A673 (cell line): ENCODE measurements around the gene DIMT1. TPM values are rescaled to one million over a fixed set of nuclear protein-coding genes. Genes with fewer than 3 reads are reported as not detected.

ENCODE experiments used
- BruUV-seq: library from RNA; stranded (reverse); fragments of 400-500 nt; replicated peaks from 2 replicates; lab custom pipeline; 2021; lab: Mats Ljungman, UMichigan
- CTCF ChIA-PET: fragments of 300-600 bp; sonication (Branson Sonifier 250); formaldehyde crosslinking; loops from one replicate; lab custom pipeline; 2022; ENCODE audit warnings: antibody characterized with exemption; lab: Charles Lee
- POLR2A ChIA-PET: fragments of 300-600 bp; sonication (Branson Sonifier 250); formaldehyde crosslinking; loops from one replicate; lab custom pipeline; 2022; ENCODE audit warnings: antibody characterized with exemption; ENCODE audit not compliant: low non-redundant PET; lab: Charles Lee
- DNase-seq: peaks from one replicate; pipeline ENCODE4 v3.0.0-alpha.2; 2015; ENCODE audit warnings: low spot score
- H3K27ac ChIP-seq: fragments of 200-600 bp; sonication (generic); 2 replicates; pipeline ENCODE4 v1.5.1; 2016; ENCODE audit warnings: mixed run types, low read depth, mild to moderate bottlenecking, mixed read lengths, antibody characterized with exemption, low read length; ENCODE audit not compliant: poor library complexity, severe bottlenecking
- H3K27me3 ChIP-seq: fragments of 200-600 bp; sonication (generic); replicated peaks from 2 replicates; pipeline ENCODE4 v1.6.1; 2017; ENCODE audit warnings: mixed run types, low read depth, mild to moderate bottlenecking, mixed read lengths, antibody characterized with exemption, low read length; ENCODE audit not compliant: insufficient read depth, poor library complexity
- H3K36me3 ChIP-seq: fragments of 200-600 bp; sonication (generic); 2 replicates; pipeline ENCODE4 v1.6.1; 2016; ENCODE audit warnings: mixed run types, mild to moderate bottlenecking, mixed read lengths, antibody characterized with exemption, low read length; ENCODE audit not compliant: insufficient read depth, poor library complexity, severe bottlenecking
- H3K4me1 ChIP-seq: fragments of 200-600 bp; sonication (generic); 2 replicates; pipeline ENCODE4 v1.6.1; 2017; ENCODE audit warnings: mixed run types, mild to moderate bottlenecking, mixed read lengths, antibody characterized with exemption, low read length; ENCODE audit not compliant: insufficient read depth, poor library complexity, severe bottlenecking
- H3K4me3 ChIP-seq: fragments of 200-600 bp; sonication (generic); 2 replicates; pipeline ENCODE4 v1.5.1; 2016; ENCODE audit warnings: low read depth, mixed run types, mild to moderate bottlenecking, mixed read lengths, low read length; ENCODE audit not compliant: poor library complexity, severe bottlenecking
- H3K9me3 ChIP-seq: fragments of 200-600 bp; sonication (generic); 2 replicates; pipeline ENCODE4 v1.6.1; 2016; ENCODE audit warnings: mixed run types, low read depth, mild to moderate bottlenecking, mixed read lengths, antibody characterized with exemption, low read length; ENCODE audit not compliant: poor library complexity, severe bottlenecking
- EZH2 ChIP-seq: fragments of 200-600 bp; sonication (generic); IDR thresholded peaks from 2 replicates; pipeline ENCODE4 v1.6.1; 2017; ENCODE audit warnings: borderline replicate concordance, low read depth, mild to moderate bottlenecking, mixed read lengths, antibody characterized with exemption, low read length; ENCODE audit not compliant: poor library complexity, severe bottlenecking
- intact Hi-C: fragments of 100-400 bp; cut with micrococcal nuclease; formaldehyde crosslinking; loops from one replicate; pipeline ENCODE4 v1.10.0; 2022; ENCODE audit not compliant: unreplicated experiment
- total RNA-seq: library from RNA; stranded (reverse); gene quantifications from 2 replicates; pipeline ENCODE4 v1.2.3, GENCODE V29; 2021
- TF ChIP-seq, protein P1 (sequence below): fragments of 300-800, 200-600 bp; sonication (generic); conservative IDR thresholded peaks from 2 replicates; pipeline ENCODE4 v1.5.1; 2017; ENCODE audit warnings: low read depth, mild to moderate bottlenecking, antibody characterized with exemption, low read length, moderate library complexity, mixed read lengths

The DIMT1 gene
- total RNA-seq, 1 experiment from 2014 or later = 55.1 TPM

DNA sequence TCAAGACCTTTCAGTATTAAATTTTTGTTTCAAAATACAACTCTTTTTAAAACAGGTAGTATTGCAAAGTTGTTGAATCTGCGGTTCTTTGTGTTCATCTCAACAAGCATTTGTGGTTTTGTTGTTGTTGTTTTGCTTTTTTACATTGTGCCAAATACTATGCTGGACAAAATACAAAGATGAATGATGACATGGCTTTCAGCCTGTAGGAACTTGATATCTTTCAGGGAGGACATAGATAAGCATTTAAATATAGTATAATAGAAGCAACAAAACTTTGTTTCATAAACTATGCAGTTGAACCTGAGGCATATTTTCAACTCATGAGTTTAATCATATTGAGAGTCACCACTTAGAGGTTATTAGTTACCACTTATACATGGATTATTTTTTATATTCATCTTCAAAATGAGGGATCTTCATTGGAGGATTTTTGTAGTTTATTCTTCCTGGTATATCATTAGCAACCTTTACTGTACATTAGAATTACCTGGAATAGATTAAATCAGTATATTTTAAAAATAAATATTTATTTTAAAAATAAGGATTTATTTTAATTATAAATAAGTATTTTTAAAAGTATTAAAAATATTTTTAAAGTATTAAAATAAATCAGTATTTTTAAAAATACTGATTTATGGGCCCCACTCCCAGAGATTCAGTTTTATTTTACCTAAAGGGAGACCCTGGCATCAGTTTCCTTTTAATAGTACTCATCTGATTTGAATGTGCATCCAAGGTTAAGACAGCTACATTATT lies 54.8 kb downstream of the DIMT1 start:
- no peak for TF ChIP-seq EZH2
- no TSS peak for BruUV-seq
- Histone ChIP-seq H3K27ac (no peak overlapping the region), H3K9me3 (no peaks in the 10 kb centered on the region), H3K27me3 (no peaks in the 10 kb centered on the region), H3K36me3 (peaks cover 28% of the 10 kb centered on the region), H3K4me1 (no peaks in the 10 kb centered on the region), H3K4me3 (no peak overlapping the region)
- no peak for DNase-seq
- ChIA-PET POLR2A (no interaction called here), CTCF (no interaction called here)
- intact Hi-C loops = loop anchor here (5.0 kb wide), 1 partner anchor 122 kb away; no protein-coding TSS in a partner anchor

DNA sequence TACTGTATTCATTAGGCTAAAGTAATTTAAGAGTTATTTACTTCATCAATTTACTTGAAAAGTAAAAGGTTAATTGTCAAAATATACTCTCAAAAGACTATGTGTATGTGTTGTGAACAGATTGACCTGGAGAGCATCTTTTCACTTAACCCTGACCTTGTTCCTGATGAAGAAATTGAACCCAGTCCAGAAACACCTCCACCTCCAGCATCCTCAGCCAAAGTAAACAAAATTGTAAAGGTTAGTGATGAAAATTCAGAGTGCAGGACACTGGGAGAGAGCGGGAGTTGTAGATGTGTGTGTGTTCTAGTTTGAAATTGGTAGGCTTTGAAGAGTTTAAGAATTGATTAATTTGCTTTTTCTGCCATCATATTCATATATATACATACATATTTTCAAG lies 55.8 kb downstream of the DIMT1 start:
- no peaks in the 10 kb centered on the region for H3K9me3 ChIP-seq
- ChIA-PET POLR2A (no interaction called here), CTCF (no interaction called here)
- intact Hi-C loops = loop anchor here (5.0 kb wide), 1 partner anchor 121 kb away; no protein-coding TSS in a partner anchor
- no peaks in the 10 kb centered on the region for H3K4me1 ChIP-seq
- no peaks in the 10 kb centered on the region for H3K27me3 ChIP-seq
- no peak for TF ChIP-seq EZH2
- TF ChIP-seq, protein P1, sequence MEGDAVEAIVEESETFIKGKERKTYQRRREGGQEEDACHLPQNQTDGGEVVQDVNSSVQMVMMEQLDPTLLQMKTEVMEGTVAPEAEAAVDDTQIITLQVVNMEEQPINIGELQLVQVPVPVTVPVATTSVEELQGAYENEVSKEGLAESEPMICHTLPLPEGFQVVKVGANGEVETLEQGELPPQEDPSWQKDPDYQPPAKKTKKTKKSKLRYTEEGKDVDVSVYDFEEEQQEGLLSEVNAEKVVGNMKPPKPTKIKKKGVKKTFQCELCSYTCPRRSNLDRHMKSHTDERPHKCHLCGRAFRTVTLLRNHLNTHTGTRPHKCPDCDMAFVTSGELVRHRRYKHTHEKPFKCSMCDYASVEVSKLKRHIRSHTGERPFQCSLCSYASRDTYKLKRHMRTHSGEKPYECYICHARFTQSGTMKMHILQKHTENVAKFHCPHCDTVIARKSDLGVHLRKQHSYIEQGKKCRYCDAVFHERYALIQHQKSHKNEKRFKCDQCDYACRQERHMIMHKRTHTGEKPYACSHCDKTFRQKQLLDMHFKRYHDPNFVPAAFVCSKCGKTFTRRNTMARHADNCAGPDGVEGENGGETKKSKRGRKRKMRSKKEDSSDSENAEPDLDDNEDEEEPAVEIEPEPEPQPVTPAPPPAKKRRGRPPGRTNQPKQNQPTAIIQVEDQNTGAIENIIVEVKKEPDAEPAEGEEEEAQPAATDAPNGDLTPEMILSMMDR = no peak
- H3K27ac ChIP-seq = no peak overlapping the region
- DNase-seq = no peak
- H3K4me3 ChIP-seq = no peak overlapping the region
- no TSS peak for BruUV-seq
- H3K36me3 ChIP-seq = peaks cover 19% of the 10 kb centered on the region

- intact Hi-C loops = loop anchor here (5.0 kb wide), 1 partner anchor 119 kb away; no protein-coding TSS in a partner anchor
- ChIA-PET POLR2A (no interaction called here), CTCF (no interaction called here)
- no peaks in the 10 kb centered on the region for H3K27me3 ChIP-seq
- no peaks in the 10 kb centered on the region for H3K4me1 ChIP-seq
- TF ChIP-seq, protein P1 = no peak
- TF ChIP-seq EZH2 = no peak
- BruUV-seq = no TSS peak
- peaks cover 19% of the 10 kb centered on the region for H3K36me3 ChIP-seq
- no peak overlapping the region for H3K4me3 ChIP-seq
- H3K27ac ChIP-seq = no peak overlapping the region
- no peaks in the 10 kb centered on the region for H3K9me3 ChIP-seq
- no peak for DNase-seq
Observed at GRCh38 chr5:62346748-62347147, 57.0 kb downstream of the DIMT1 start.

DNA sequence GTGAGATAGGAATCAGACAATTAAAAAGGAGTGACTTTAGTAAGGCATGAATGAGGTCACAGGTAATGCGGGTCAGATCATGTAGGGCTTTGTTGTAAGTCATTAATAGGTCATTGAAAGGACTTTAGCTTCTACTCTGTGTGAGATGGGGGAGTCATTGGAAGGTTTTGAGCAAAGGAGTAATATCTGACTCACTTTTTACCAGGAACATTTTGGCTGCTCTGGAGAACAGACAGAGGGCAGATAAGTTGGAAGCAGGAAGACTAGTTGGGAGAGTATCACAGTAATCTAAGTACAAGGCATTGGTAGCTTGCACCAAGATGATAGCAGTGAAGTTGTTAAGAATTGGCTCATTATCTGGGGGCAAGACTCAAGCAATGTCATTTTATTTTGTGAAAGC lies 60.3 kb downstream of the DIMT1 start:
- Histone ChIP-seq H3K36me3 (peaks cover 2% of the 10 kb centered on the region), H3K27me3 (no peaks in the 10 kb centered on the region), H3K4me1 (no peaks in the 10 kb centered on the region), H3K9me3 (no peaks in the 10 kb centered on the region), H3K27ac (no peak overlapping the region), H3K4me3 (no peak overlapping the region)
- no peak for DNase-seq
- intact Hi-C loops = no loop called here
- BruUV-seq = no TSS peak
- TF ChIP-seq, protein P1 = no peak
- TF ChIP-seq EZH2 = no peak
- ChIA-PET POLR2A (no interaction called here), CTCF (no interaction called here)
